GM23338 (cell line): ENCODE measurements around the gene SHB. TPM values are rescaled to one million over a fixed set of nuclear protein-coding genes. Genes with fewer than 3 reads are reported as not detected.

ENCODE experiments used
- ATAC-seq: fragments of 200-7000 bp; cut with Tn5 transposase; 3 replicates; pipeline ENCODE4 v1.9.1; 2020
- DNase-seq: peaks from one replicate; pipeline ENCODE4 v3.0.0-alpha.2; 2015; ENCODE audit warnings: low spot score
- H2AFZ ChIP-seq: fragments of 200-600 bp; sonication (generic); 2 replicates; pipeline ENCODE4 v1.8.0; 2016; ENCODE audit warnings: antibody characterized with exemption, mild to moderate bottlenecking, moderate library complexity
- H3F3A ChIP-seq: fragments of 200-600 bp; sonication (generic); replicated peaks from 2 replicates; pipeline ENCODE4 v1.8.0; 2017; ENCODE audit warnings: antibody characterized with exemption, mixed run types, low read depth
- H3K27ac ChIP-seq: fragments of 200-600 bp; sonication (generic); 2 replicates; pipeline ENCODE4 v1.6.1; 2016; ENCODE audit warnings: low read depth
- H3K27me3 ChIP-seq: fragments of 200-600 bp; sonication (generic); 2 replicates; pipeline ENCODE4 v1.8.0; 2016; ENCODE audit warnings: mild to moderate bottlenecking, mixed run types, moderate library complexity; ENCODE audit not compliant: insufficient read depth
- H3K36me3 ChIP-seq: fragments of 200-600 bp; sonication (generic); 2 replicates; pipeline ENCODE4 v1.8.0; 2016; ENCODE audit warnings: mild to moderate bottlenecking; ENCODE audit not compliant: insufficient read depth
- H3K4me1 ChIP-seq: fragments of 200-600 bp; sonication (generic); 2 replicates; pipeline ENCODE4 v1.8.0; 2016; ENCODE audit warnings: mild to moderate bottlenecking, moderate library complexity; ENCODE audit not compliant: insufficient read depth
- H3K4me2 ChIP-seq: fragments of 200-600 bp; sonication (generic); 2 replicates; pipeline ENCODE4 v1.7.1; 2017; ENCODE audit warnings: mixed run types
- H3K4me3 ChIP-seq: fragments of 200-600 bp; sonication (generic); 2 replicates; pipeline ENCODE4 v1.6.1; 2016; ENCODE audit warnings: mixed run types
- H3K79me2 ChIP-seq: fragments of 200-600 bp; sonication (generic); replicated peaks from 2 replicates; pipeline ENCODE4 v1.8.0; 2017; ENCODE audit warnings: mild to moderate bottlenecking; ENCODE audit not compliant: insufficient read depth
- H3K9me2 ChIP-seq: fragments of 200-600 bp; sonication (generic); 2 replicates; pipeline ENCODE4 v1.8.0; 2017; ENCODE audit not compliant: insufficient read depth
- H4K20me1 ChIP-seq: fragments of 200-600 bp; sonication (generic); replicated peaks from 2 replicates; pipeline ENCODE4 v1.8.0; 2017; ENCODE audit warnings: mild to moderate bottlenecking; ENCODE audit not compliant: insufficient read depth
- H3K27ac Mint-ChIP-seq: 2 replicates; pipeline ENCODE4 v1.8.0; 2020; ENCODE audit warnings: inconsistent platforms, mild to moderate bottlenecking, moderate library complexity, mixed read lengths
- H3K27me3 Mint-ChIP-seq: 3 replicates; pipeline ENCODE4 v1.8.0; 2022; ENCODE audit warnings: low read depth, mild to moderate bottlenecking, moderate library complexity, mixed read lengths, inconsistent platforms; ENCODE audit not compliant: insufficient read depth, poor library complexity
- H3K36me3 Mint-ChIP-seq: 3 replicates; pipeline ENCODE4 v1.8.0; 2021; ENCODE audit warnings: low read depth, mild to moderate bottlenecking, inconsistent platforms, moderate library complexity, mixed read lengths
- H3K4me1 Mint-ChIP-seq: 3 replicates; pipeline ENCODE4 v1.8.0; 2020; ENCODE audit warnings: mild to moderate bottlenecking, inconsistent platforms, mixed read lengths
- H3K4me3 Mint-ChIP-seq: 3 replicates; pipeline ENCODE4 v1.8.0; 2021; ENCODE audit warnings: moderate library complexity, mild to moderate bottlenecking, inconsistent platforms, mixed read lengths
- H3K9me3 Mint-ChIP-seq: 3 replicates; pipeline ENCODE4 v1.8.0; 2020; ENCODE audit warnings: moderate library complexity, mild to moderate bottlenecking, inconsistent platforms, mixed read lengths
- CREB1 ChIP-seq: fragments of 250-450 bp; sonication (Bioruptor Pico); IDR thresholded peaks from 2 replicates; pipeline ENCODE4 v1.5.0; 2020; ENCODE audit warnings: low read depth, mild to moderate bottlenecking, moderate library complexity
- EZH2 ChIP-seq: fragments of 200-600 bp; sonication (generic); IDR thresholded peaks from one replicate; pipeline ENCODE4 v1.8.0; 2017; ENCODE audit warnings: antibody characterized with exemption, mild to moderate bottlenecking, low read depth; ENCODE audit not compliant: unreplicated experiment
- EZH2phosphoT487 ChIP-seq: fragments of 200-600 bp; sonication (generic); IDR thresholded peaks from one replicate; pipeline ENCODE4 v1.8.1; 2018; ENCODE audit warnings: antibody characterized with exemption; ENCODE audit not compliant: unreplicated experiment
- JUNB ChIP-seq: IDR thresholded peaks from one replicate; pipeline ENCODE4 v1.6.1; 2016; ENCODE audit warnings: antibody characterized with exemption; ENCODE audit not compliant: unreplicated experiment
- NANOG ChIP-seq: IDR thresholded peaks from 2 replicates; pipeline ENCODE4 v1.6.1; 2016; ENCODE audit warnings: antibody characterized with exemption, borderline replicate concordance
- POLR2AphosphoS5 ChIP-seq: IDR thresholded peaks from 2 replicates; pipeline ENCODE4 v1.6.1; 2016; ENCODE audit warnings: antibody characterized with exemption, low read depth
- STAT1 ChIP-seq: IDR thresholded peaks from one replicate; pipeline ENCODE4 v1.6.1; 2016; ENCODE audit warnings: antibody characterized with exemption; ENCODE audit not compliant: unreplicated experiment
- ZNF114 ChIP-seq: fragments of 250-450 bp; sonication (Bioruptor Pico); IDR thresholded peaks from 2 replicates; pipeline ENCODE4 v1.5.0; 2020; ENCODE audit warnings: mild to moderate bottlenecking, moderate library complexity
- ZNF331 ChIP-seq: fragments of 250-450 bp; sonication (Bioruptor Pico); IDR thresholded peaks from 2 replicates; pipeline ENCODE4 v1.5.0; 2020; ENCODE audit warnings: low read depth, mild to moderate bottlenecking, moderate library complexity
- polyA plus RNA-seq: library from polyadenylated mRNA; unstranded; fragments of >200 nt; fragmentation: Nextera tagmentation; extraction: Ambion mirVana; gene quantifications from 2 replicates; pipeline ENCODE4 v1.2.1, GENCODE V29; 2016
- total RNA-seq: library from RNA; depleted of rRNA; stranded (reverse); fragments of >200 nt; shearing (Covaris generic); gene quantifications from 2 replicates; pipeline ENCODE4 v1.2.3, GENCODE V29; 2014
- TF ChIP-seq, protein P1 (sequence below), 2 experiments: fragments of 200-600 bp in 1 of 2; sonication (generic) in 1 of 2; conservative IDR thresholded peaks; 2 replicates each; pipeline versions ENCODE4 v1.5.1 to v1.6.1; 2016 to 2017; ENCODE audit warnings: antibody characterized with exemption in 2 of 2, low read depth in 2 of 2, mild to moderate bottlenecking in 2 of 2, moderate library complexity in 1 of 2
- TF ChIP-seq, protein P2 (sequence below): fragments of 250-450 bp; sonication (Bioruptor Pico); IDR thresholded peaks from 2 replicates; pipeline ENCODE4 v1.5.0; 2020; ENCODE audit warnings: mild to moderate bottlenecking, moderate library complexity
- TF ChIP-seq, protein P3 (sequence below): IDR thresholded peaks from one replicate; pipeline ENCODE4 v1.6.1; 2018; ENCODE audit warnings: antibody characterized with exemption; ENCODE audit not compliant: unreplicated experiment
- TF ChIP-seq, protein P4 (sequence below): IDR thresholded peaks from 2 replicates; pipeline ENCODE4 v1.6.1; 2016; ENCODE audit warnings: antibody characterized with exemption

Gene SHB
- total and polyA plus RNA-seq, 2 experiments from 2014 or later: 1.5 to 14.0 TPM

DNA sequence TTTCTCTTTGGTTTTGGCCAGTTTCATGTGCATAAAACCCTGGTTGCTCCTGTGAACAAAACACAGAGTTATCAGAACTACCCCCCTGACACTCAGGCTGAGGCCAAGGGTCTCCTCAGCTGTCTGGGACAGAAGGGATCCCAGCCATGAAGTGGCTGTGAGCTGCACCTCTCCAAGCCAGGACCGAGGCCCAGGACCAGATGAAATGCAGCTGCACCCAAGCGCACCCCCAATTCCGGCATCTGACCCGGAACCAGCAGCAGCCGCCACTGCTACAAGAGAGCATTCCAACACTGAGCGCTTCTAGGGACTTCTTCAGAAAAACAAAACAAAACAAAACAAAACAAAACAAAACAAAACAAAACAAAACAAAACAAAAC is 149.1 kb downstream of the SHB start:
- Mint-ChIP-seq H3K4me1 (peaks cover 46% of the 10 kb centered on the region), H3K27ac (no peak overlapping the region), H3K4me3 (no peak overlapping the region), H3K27me3 (peaks cover 10% of the 10 kb centered on the region), H3K36me3 (no peaks in the 10 kb centered on the region; the same call in 2 of the 3 replicates), H3K9me3 (no peaks in the 10 kb centered on the region)
- no peaks in the 10 kb centered on the region for H3K9me2 ChIP-seq
- H3K79me2 ChIP-seq: no peaks in the 10 kb centered on the region
- no peak overlapping the region for H2AFZ ChIP-seq
- TF ChIP-seq JUNB (no peak), POLR2AphosphoS5 (no peak), EZH2 (no peak), NANOG (no peak), STAT1 (no peak), CREB1 (no peak), ZNF331 (CRISPR knock-in tag) (no peak), EZH2phosphoT487 (no peak), ZNF114 (CRISPR knock-in tag) (no peak)
- TF ChIP-seq, protein P1, sequence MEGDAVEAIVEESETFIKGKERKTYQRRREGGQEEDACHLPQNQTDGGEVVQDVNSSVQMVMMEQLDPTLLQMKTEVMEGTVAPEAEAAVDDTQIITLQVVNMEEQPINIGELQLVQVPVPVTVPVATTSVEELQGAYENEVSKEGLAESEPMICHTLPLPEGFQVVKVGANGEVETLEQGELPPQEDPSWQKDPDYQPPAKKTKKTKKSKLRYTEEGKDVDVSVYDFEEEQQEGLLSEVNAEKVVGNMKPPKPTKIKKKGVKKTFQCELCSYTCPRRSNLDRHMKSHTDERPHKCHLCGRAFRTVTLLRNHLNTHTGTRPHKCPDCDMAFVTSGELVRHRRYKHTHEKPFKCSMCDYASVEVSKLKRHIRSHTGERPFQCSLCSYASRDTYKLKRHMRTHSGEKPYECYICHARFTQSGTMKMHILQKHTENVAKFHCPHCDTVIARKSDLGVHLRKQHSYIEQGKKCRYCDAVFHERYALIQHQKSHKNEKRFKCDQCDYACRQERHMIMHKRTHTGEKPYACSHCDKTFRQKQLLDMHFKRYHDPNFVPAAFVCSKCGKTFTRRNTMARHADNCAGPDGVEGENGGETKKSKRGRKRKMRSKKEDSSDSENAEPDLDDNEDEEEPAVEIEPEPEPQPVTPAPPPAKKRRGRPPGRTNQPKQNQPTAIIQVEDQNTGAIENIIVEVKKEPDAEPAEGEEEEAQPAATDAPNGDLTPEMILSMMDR (conservative IDR thresholded peaks at IDR 0.05; ENCODE audit: low read depth in 2 of 2): no peak
- TF ChIP-seq, protein P2, sequence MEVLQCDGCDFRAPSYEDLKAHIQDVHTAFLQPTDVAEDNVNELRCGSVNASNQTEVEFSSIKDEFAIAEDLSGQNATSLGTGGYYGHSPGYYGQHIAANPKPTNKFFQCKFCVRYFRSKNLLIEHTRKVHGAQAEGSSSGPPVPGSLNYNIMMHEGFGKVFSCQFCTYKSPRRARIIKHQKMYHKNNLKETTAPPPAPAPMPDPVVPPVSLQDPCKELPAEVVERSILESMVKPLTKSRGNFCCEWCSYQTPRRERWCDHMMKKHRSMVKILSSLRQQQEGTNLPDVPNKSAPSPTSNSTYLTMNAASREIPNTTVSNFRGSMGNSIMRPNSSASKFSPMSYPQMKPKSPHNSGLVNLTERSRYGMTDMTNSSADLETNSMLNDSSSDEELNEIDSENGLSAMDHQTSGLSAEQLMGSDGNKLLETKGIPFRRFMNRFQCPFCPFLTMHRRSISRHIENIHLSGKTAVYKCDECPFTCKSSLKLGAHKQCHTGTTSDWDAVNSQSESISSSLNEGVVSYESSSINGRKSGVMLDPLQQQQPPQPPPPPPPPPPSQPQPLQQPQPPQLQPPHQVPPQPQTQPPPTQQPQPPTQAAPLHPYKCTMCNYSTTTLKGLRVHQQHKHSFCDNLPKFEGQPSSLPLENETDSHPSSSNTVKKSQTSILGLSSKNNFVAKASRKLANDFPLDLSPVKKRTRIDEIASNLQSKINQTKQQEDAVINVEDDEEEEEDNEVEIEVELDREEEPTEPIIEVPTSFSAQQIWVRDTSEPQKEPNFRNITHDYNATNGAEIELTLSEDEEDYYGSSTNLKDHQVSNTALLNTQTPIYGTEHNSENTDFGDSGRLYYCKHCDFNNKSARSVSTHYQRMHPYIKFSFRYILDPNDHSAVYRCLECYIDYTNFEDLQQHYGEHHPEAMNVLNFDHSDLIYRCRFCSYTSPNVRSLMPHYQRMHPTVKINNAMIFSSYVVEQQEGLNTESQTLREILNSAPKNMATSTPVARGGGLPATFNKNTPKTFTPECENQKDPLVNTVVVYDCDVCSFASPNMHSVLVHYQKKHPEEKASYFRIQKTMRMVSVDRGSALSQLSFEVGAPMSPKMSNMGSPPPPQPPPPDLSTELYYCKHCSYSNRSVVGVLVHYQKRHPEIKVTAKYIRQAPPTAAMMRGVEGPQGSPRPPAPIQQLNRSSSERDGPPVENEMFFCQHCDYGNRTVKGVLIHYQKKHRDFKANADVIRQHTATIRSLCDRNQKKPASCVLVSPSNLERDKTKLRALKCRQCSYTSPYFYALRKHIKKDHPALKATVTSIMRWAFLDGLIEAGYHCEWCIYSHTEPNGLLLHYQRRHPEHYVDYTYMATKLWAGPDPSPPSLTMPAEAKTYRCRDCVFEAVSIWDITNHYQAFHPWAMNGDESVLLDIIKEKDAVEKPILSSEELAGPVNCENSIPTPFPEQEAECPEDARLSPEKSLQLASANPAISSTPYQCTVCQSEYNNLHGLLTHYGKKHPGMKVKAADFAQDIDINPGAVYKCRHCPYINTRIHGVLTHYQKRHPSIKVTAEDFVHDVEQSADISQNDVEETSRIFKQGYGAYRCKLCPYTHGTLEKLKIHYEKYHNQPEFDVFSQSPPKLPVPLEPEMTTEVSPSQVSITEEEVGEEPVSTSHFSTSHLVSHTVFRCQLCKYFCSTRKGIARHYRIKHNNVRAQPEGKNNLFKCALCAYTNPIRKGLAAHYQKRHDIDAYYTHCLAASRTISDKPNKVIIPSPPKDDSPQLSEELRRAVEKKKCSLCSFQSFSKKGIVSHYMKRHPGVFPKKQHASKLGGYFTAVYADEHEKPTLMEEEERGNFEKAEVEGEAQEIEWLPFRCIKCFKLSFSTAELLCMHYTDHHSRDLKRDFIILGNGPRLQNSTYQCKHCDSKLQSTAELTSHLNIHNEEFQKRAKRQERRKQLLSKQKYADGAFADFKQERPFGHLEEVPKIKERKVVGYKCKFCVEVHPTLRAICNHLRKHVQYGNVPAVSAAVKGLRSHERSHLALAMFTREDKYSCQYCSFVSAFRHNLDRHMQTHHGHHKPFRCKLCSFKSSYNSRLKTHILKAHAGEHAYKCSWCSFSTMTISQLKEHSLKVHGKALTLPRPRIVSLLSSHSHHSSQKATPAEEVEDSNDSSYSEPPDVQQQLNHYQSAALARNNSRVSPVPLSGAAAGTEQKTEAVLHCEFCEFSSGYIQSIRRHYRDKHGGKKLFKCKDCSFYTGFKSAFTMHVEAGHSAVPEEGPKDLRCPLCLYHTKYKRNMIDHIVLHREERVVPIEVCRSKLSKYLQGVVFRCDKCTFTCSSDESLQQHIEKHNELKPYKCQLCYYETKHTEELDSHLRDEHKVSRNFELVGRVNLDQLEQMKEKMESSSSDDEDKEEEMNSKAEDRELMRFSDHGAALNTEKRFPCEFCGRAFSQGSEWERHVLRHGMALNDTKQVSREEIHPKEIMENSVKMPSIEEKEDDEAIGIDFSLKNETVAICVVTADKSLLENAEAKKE (CRISPR knock-in tag): no peak
- TF ChIP-seq, protein P3, sequence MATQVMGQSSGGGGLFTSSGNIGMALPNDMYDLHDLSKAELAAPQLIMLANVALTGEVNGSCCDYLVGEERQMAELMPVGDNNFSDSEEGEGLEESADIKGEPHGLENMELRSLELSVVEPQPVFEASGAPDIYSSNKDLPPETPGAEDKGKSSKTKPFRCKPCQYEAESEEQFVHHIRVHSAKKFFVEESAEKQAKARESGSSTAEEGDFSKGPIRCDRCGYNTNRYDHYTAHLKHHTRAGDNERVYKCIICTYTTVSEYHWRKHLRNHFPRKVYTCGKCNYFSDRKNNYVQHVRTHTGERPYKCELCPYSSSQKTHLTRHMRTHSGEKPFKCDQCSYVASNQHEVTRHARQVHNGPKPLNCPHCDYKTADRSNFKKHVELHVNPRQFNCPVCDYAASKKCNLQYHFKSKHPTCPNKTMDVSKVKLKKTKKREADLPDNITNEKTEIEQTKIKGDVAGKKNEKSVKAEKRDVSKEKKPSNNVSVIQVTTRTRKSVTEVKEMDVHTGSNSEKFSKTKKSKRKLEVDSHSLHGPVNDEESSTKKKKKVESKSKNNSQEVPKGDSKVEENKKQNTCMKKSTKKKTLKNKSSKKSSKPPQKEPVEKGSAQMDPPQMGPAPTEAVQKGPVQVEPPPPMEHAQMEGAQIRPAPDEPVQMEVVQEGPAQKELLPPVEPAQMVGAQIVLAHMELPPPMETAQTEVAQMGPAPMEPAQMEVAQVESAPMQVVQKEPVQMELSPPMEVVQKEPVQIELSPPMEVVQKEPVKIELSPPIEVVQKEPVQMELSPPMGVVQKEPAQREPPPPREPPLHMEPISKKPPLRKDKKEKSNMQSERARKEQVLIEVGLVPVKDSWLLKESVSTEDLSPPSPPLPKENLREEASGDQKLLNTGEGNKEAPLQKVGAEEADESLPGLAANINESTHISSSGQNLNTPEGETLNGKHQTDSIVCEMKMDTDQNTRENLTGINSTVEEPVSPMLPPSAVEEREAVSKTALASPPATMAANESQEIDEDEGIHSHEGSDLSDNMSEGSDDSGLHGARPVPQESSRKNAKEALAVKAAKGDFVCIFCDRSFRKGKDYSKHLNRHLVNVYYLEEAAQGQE: no peak
- TF ChIP-seq, protein P4, sequence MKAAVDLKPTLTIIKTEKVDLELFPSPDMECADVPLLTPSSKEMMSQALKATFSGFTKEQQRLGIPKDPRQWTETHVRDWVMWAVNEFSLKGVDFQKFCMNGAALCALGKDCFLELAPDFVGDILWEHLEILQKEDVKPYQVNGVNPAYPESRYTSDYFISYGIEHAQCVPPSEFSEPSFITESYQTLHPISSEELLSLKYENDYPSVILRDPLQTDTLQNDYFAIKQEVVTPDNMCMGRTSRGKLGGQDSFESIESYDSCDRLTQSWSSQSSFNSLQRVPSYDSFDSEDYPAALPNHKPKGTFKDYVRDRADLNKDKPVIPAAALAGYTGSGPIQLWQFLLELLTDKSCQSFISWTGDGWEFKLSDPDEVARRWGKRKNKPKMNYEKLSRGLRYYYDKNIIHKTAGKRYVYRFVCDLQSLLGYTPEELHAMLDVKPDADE: no peak
- no peak overlapping the region for H3K27ac ChIP-seq
- H3K4me2 ChIP-seq: no peak overlapping the region
- ATAC-seq (no peak), DNase-seq (no peak)
- H3K27me3 ChIP-seq: no peaks in the 10 kb centered on the region
- no peak overlapping the region for H3K4me3 ChIP-seq
- no peaks in the 10 kb centered on the region for H3K36me3 ChIP-seq
- no peaks in the 10 kb centered on the region for H3F3A ChIP-seq
- peaks cover 9% of the 10 kb centered on the region for H3K4me1 ChIP-seq
- no peaks in the 10 kb centered on the region for H4K20me1 ChIP-seq
